Common myeloid progenitor, CD34-positive (primary cell): Measurements from ENCODE around the gene PARG. TPM values are rescaled to one million over a fixed set of nuclear protein-coding genes. Genes with fewer than 3 reads are reported as not detected.
A peak's percentile ranks its signal among the peaks of the same experiment; 100 is the strongest.
"Not testable (repeated sequence)": the region's sequence is repeated elsewhere in the genome, so short reads cannot be mapped to it uniquely, and the experiment has no call there.

Experiments used
- CTCF ChIA-PET: fragments of 350-600 bp; sonication (Branson Sonifier 250); formaldehyde crosslinking; loops from one replicate; lab custom pipeline; 2021; ENCODE audit warnings: antibody characterized with exemption; lab: Charles Lee
- POLR2A ChIA-PET: fragments of 350-600 bp; sonication (Branson Sonifier 250); formaldehyde crosslinking; loops from one replicate; lab custom pipeline; 2021; ENCODE audit warnings: antibody characterized with exemption; lab: Charles Lee
- DNase-seq, 3 donors: peaks; one replicate each; pipeline versions ENCODE4 v3.0.0 to v3.0.0-alpha.2; 2013
- H3K27ac ChIP-seq, 2 experiments: 1 replicate in 1 of 2; 2 replicates in 1 of 2; pipeline ENCODE4 v1.7.0; 2013; ENCODE audit warnings: inconsistent platforms in 2 of 2, low read length in 2 of 2, mild to moderate bottlenecking in 2 of 2, low read depth in 1 of 2, moderate library complexity in 1 of 2; ENCODE audit not compliant: severe bottlenecking in 2 of 2, insufficient read depth in 1 of 2, poor library complexity in 1 of 2
- H3K27me3 ChIP-seq, 5 experiments: replicated peaks in 2 of 5; 1 replicate in 3 of 5; 2 replicates in 2 of 5; pipeline versions ENCODE4 v1.6.1 to v1.7.0; 2013; ENCODE audit warnings: low read length in 4 of 5, mild to moderate bottlenecking in 2 of 5, moderate library complexity in 2 of 5, inconsistent platforms in 1 of 5; ENCODE audit not compliant: insufficient read depth in 5 of 5, control insufficient read depth in 4 of 5
- H3K36me3 ChIP-seq, 4 experiments: 1 replicate in 2 of 4; 2 replicates in 2 of 4; pipeline versions ENCODE4 v1.6.1 to v1.7.0; 2013; ENCODE audit warnings: low read length in 3 of 4, control low read depth in 1 of 4, mild to moderate bottlenecking in 1 of 4; ENCODE audit not compliant: control insufficient read depth in 4 of 4, insufficient read depth in 4 of 4
- H3K4me1 ChIP-seq, 4 experiments: 1 replicate in 3 of 4; 2 replicates in 1 of 4; pipeline versions ENCODE4 v1.6.1 to v1.7.1; 2013; ENCODE audit warnings: low read length in 3 of 4, mild to moderate bottlenecking in 3 of 4, control low read depth in 1 of 4, inconsistent platforms in 1 of 4, moderate library complexity in 1 of 4; ENCODE audit not compliant: control insufficient read depth in 4 of 4, insufficient read depth in 4 of 4; ENCODE audit errors: control extremely low read depth in 1 of 4
- H3K4me3 ChIP-seq, 7 experiments: 1 replicate in 4 of 7; 2 replicates in 3 of 7; pipeline versions ENCODE4 v1.5.1 to v1.7.0; 2013; ENCODE audit warnings: mild to moderate bottlenecking in 7 of 7, low read length in 6 of 7, moderate library complexity in 6 of 7, inconsistent platforms in 2 of 7, low read depth in 2 of 7, control low read depth in 1 of 7; ENCODE audit not compliant: insufficient read depth in 4 of 7, control insufficient read depth in 1 of 7; ENCODE audit errors: extremely low read depth in 1 of 7
- H3K9me3 ChIP-seq, 5 experiments: 1 replicate in 4 of 5; 2 replicates in 1 of 5; pipeline versions ENCODE4 v1.6.1 to v1.7.1; 2013; ENCODE audit warnings: low read length in 4 of 5, mild to moderate bottlenecking in 2 of 5, inconsistent platforms in 1 of 5, low read depth in 1 of 5, moderate library complexity in 1 of 5; ENCODE audit not compliant: control insufficient read depth in 4 of 5, insufficient read depth in 2 of 5; ENCODE audit errors: control extremely low read depth in 1 of 5
- WGBS: methylation state at CpG from one replicate; pipeline ENCODE4 v1.1.5; 2013; ENCODE audit not compliant: insufficient coverage; 5-methylcytosine and 5-hydroxymethylcytosine counted together
- polyA plus RNA-seq: library from polyadenylated mRNA; unstranded; fragments of 120-200 nt; gene quantifications from one replicate; pipeline ENCODE4 v1.2.1, GENCODE V29; 2013

PARG gene
- 13.6 TPM for polyA plus RNA-seq

DNA sequence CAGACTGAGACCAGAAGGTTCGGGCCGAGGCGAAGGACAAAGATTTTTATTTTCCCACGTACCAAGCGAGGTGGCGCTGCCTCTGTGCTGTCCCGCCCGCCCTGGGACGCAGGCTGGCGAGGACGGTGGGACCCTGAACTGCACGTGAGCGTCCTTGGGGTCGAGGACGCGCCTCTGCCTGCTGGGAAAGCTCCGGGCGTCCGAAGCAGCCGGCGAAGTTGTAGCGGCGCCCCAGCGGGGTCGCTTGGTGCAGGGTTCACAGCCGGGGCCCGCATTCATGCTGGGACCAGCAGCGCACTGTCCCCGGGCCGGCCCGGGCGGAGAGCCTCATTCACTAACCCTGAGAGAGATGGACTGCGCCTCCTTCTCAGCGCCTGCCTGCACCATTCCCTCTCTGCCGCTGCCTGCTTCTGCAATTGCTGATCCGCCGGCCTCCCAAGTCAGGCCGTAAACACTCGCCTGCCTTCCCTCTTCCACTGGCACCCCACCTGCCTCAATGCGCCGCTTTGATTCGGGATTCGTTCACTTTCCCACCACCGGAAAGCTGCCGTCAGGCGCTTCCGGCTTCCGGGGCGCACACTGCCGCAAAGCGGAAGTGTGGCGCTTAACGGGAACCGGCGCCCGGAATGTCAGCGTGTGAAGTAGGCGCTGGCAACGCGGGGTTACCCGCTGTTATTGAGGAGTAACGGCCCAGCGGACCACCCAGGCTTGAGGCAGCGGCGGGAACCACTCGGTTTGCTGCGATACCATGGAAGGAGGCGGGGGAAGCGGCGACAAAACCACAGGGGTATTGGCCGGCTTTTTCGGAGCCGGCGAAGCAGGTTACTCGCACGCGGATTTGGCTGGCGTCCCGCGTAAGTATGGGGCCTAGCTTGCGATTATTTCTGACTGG lies at the start of gene PARG, which contains the start of gene TIMM23B:
Gene PARG, minus strand, starts transcription at position 581 of the 892 bp plus-strand sequence. Its CDS starts 302 bp downstream, at position 279.
Gene TIMM23B, plus strand, starts transcription at position 607 of the 892 bp plus-strand sequence. Its CDS starts 142 bp downstream, at position 749.
- H3K9me3 ChIP-seq, H3K27me3 ChIP-seq, CTCF ChIA-PET, POLR2A ChIA-PET, H3K36me3 ChIP-seq: not testable (repeated sequence)
- DNase-seq, result peak; percentile 79 to 90 (median 84)
- H3K4me3 ChIP-seq, result peak within 1 kb of the TSS; percentile 68 to 87 (median 82)
- H3K4me1 ChIP-seq, result peaks cover 3 to 21% (median 6%) of the 10 kb centered on the region in 4 experiments
- H3K27ac ChIP-seq, result peak within 1 kb of the TSS; percentile 64 to 85
- under 1% methylated on average over 64 of the region's 81 CpGs for whole genome bisulfite sequencing

DNA sequence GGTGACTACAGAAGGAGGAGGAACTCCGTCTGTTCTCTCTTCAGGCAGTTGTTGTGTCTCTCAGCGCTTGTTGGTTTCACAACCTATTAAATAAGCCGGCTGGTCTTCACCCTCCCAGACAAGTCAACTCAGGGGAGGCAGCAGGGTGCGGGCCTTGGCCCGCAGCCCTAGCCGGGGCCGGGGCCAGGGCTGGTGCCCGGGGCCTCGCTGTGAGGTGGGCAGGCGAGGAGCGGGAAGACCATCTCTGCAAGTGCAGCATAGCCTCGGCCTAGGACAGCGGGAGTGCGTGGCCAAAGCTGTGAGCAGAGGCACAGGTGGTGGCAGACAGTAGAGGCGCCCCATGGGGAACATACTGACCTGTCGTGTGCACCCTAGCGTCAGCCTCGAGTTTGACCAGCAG lies 46.5 kb upstream of the PARG start, which contains the start of gene AGAP6:
Gene AGAP6, plus strand, starts transcription at position 31 of the 400 bp plus-strand sequence. Its CDS starts 310 bp downstream, at position 341.
- WGBS, result 90% methylated on average over 2 of the region's 18 CpGs
- POLR2A ChIA-PET, CTCF ChIA-PET: not testable (repeated sequence)

DNA sequence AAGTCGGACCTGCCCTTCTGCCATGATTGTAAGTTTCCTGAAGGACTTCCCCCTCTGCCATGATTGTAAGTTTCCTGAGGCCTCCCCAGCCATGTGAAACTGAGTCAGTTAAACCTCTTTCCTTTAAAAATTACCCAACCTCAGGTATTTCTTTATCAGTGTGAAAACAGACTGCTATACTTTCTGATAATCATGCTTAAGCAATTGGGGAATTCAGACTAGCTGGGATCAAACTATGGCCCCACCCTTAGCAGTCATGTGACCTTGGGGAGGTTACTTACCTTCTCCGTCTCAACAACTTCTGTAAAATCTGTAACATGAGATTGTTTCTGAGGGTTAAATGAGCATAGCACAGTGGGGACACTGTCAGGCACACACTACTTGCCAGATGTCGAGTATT lies 45.4 kb upstream of the PARG start:
- CTCF ChIA-PET, POLR2A ChIA-PET, H3K27ac ChIP-seq, H3K36me3 ChIP-seq, H3K27me3 ChIP-seq, H3K4me1 ChIP-seq, DNase-seq, H3K4me3 ChIP-seq, H3K9me3 ChIP-seq: not testable (repeated sequence)
- no CpG with 5 or more reads among the region's 3 CpGs for WGBS

More for the DNA sequence above, 46.5 kb upstream of the PARG start, which contains the start of gene AGAP6:
- H3K9me3 ChIP-seq, H3K27ac ChIP-seq, H3K36me3 ChIP-seq, H3K27me3 ChIP-seq, DNase-seq, H3K4me1 ChIP-seq, H3K4me3 ChIP-seq: not testable (repeated sequence)

DNA sequence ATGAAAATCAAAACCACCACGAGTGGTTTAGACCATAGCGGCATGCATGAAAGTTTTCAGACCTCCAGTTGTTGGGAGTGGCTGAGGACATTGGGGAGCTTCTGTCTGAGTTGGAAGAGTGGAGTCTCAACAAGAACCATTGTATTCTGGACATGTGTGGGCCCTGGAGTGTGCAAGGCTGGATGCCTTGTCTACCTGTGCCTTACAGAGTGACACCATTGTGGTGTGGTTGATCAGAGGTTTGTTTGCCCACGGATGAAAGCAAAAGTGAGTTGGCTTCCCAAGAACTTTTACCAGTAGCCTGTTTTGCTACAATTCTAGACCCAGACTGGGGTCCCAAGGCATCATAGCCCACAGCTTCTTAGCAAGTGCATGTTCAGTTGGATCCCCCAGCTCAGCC lies 35.9 kb upstream of the PARG start:
- H3K27ac ChIP-seq, H3K9me3 ChIP-seq, H3K4me1 ChIP-seq, POLR2A ChIA-PET, DNase-seq, H3K36me3 ChIP-seq, H3K4me3 ChIP-seq, H3K27me3 ChIP-seq: not testable (repeated sequence)
- CTCF ChIA-PET, result interaction anchor here (0.7 kb wide), 1 partner anchor 139 kb away, joined by 3 read pairs; no protein-coding TSS in a partner anchor
- WGBS, result 83% methylated on average over 1 of the region's 3 CpGs

DNA sequence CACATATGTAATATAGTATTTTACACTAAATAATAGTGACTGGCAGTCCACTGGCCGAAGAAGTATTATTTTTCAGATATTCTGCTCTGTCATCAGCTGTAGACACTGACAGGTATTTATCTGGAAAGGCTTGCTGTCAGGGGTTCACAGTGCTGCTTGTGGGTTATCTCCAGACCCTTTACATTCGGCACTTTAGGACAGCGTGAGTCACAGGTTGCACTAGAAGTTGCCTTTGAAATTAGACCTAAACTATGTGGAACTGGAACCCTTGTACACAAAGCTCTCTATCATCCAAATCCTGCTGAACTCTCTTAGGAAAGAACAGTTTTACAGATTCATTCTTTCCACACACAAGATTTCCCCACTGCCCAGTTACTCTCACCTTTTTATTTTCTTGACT lies 30.3 kb upstream of the PARG start:
- POLR2A ChIA-PET, H3K4me1 ChIP-seq, CTCF ChIA-PET, H3K27me3 ChIP-seq, H3K36me3 ChIP-seq, H3K27ac ChIP-seq, H3K4me3 ChIP-seq, H3K9me3 ChIP-seq, DNase-seq: not testable (repeated sequence)
- no CpG with 5 or more reads among the region's 3 CpGs for WGBS

DNA sequence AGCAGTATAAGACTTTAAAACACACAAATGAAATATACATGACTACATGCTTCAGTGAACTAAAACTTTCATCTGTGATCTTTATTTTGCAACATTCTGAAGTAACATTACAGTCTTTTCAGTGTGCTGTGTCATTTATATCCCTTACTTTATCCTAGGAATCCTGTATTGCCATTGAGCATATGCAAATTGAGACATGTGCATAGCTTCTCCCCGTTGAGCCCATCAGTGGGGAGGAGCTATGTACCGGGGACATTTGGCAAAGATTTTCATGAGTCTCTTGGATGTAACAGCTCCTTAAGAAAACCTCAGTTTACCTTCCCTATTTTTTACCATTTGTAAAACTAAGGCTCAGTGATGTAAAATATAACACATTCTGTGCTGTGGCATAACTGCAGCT lies 29.6 kb upstream of the PARG start:
- H3K36me3 ChIP-seq, H3K4me3 ChIP-seq, H3K27me3 ChIP-seq, H3K27ac ChIP-seq, POLR2A ChIA-PET, H3K9me3 ChIP-seq, DNase-seq, CTCF ChIA-PET, H3K4me1 ChIP-seq: not testable (repeated sequence)
- no CpG with 5 or more reads among the region's 2 CpGs for WGBS

DNA sequence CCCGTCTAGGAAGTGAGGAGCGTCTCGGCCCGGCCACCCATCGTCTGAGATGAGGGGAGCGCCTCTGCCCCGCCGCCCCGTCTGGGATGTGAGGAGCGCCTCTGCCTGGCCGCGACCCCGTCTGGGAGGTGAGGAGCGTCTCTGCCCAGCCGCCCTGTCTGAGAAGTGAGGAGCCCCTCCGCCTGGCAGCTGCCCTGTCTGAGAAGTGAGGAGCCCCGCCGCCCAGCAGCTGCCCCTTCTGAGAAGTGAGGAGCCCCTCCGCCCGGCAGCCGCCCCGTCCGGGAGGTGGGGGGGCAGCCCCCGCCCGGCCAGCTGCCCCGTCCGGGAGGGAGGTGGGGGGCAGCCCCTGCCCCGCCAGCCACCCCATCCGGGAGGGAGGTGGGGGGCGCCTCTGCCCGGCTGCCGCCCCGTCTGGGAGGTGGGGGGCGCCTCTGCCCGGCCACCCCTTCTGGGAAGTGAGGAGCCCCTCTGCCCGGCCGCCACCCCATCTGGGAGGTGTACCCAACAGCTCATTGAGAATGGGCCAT lies 28.6 kb upstream of the PARG start:
- H3K36me3 ChIP-seq, H3K4me3 ChIP-seq, H3K4me1 ChIP-seq, H3K27me3 ChIP-seq, POLR2A ChIA-PET, CTCF ChIA-PET, H3K9me3 ChIP-seq, DNase-seq, H3K27ac ChIP-seq: not testable (repeated sequence)
- WGBS, result 97% methylated on average over 7 of the region's 37 CpGs
